OCI-LY1 (cell line): ENCODE results near the gene CTNND2.

Source experiments
- EZH2 ChIP-seq: fragments of 200-600 bp; sonication (generic), shearing (Covaris generic); IDR thresholded peaks from 2 replicates; pipeline ENCODE4 v1.8.0; 2017; ENCODE audit warnings: borderline replicate concordance, mixed run types, mild to moderate bottlenecking, antibody characterized with exemption, low read length, moderate library complexity, mixed read lengths
- TF ChIP-seq, protein P1 (sequence below): fragments of 200-600 bp; sonication (generic), shearing (Covaris generic); IDR thresholded peaks from 2 replicates; pipeline ENCODE4 v1.5.1; 2017; ENCODE audit warnings: mild to moderate bottlenecking, antibody characterized with exemption, low read length, moderate library complexity, mixed read lengths

DNA sequence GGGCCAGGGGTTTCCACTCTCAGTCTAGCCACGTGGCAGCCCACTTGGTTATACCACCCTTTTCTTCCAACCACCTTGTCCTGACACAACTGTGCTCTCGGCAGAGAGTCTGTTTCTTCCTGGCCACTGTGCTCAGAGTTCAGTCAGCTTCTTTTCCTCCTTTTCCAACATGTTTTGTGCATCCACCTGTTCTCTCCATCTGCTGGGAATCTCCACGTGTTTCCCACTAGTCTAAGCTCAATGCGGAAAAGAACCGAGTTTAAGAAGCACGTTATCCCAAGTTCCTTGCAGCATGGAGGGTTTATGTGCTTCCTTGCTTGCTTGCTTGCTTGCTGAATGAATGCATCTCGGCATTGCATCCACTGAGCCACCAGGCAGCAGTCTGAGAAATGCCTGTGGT, 599.6 kb downstream of the CTNND2 start:
- TF ChIP-seq, protein P1, sequence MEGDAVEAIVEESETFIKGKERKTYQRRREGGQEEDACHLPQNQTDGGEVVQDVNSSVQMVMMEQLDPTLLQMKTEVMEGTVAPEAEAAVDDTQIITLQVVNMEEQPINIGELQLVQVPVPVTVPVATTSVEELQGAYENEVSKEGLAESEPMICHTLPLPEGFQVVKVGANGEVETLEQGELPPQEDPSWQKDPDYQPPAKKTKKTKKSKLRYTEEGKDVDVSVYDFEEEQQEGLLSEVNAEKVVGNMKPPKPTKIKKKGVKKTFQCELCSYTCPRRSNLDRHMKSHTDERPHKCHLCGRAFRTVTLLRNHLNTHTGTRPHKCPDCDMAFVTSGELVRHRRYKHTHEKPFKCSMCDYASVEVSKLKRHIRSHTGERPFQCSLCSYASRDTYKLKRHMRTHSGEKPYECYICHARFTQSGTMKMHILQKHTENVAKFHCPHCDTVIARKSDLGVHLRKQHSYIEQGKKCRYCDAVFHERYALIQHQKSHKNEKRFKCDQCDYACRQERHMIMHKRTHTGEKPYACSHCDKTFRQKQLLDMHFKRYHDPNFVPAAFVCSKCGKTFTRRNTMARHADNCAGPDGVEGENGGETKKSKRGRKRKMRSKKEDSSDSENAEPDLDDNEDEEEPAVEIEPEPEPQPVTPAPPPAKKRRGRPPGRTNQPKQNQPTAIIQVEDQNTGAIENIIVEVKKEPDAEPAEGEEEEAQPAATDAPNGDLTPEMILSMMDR = no peak
- TF ChIP-seq EZH2 = no peak
